ENCODE data around the gene ZNF44. TPM values are rescaled to one million over a fixed set of nuclear protein-coding genes. Genes with fewer than 3 reads are reported as not detected.

The ZNF44 gene
- total and polyA plus RNA-seq, 2 of the 13 experiments (the other 11 are each of a cell fraction or from before 2014, with no cell fraction given), result 6.9 to 15.7 TPM

- TF ChIP-seq ZNF318 (CRISPR knock-in tag; IDR thresholded peaks at IDR 0.05) (peak; percentile 38; the same call in 1 of the 2 replicates), HCFC1 (IDR thresholded peaks at IDR 0.05; ENCODE audit: low read depth, low read length) (no peak; the same call in 1 of the 2 replicates), AKAP8 (CRISPR knock-in tag; IDR thresholded peaks at IDR 0.05) (no peak), ZBED4 (CRISPR knock-in tag; IDR thresholded peaks at IDR 0.05; ENCODE audit: borderline replicate concordance) (peak; percentile 87; the same call in 1 of the 2 replicates), HDAC1 (CRISPR knock-in tag; IDR thresholded peaks at IDR 0.05) (peak; percentile 27; the same call in 1 of the 2 replicates), REXO4 (CRISPR knock-in tag; IDR thresholded peaks at IDR 0.05; ENCODE audit: borderline replicate concordance) (no peak), ZFX (CRISPR knock-in tag; IDR thresholded peaks at IDR 0.05; ENCODE audit: low read depth) (peak; percentile 76), ZNF790 (CRISPR knock-in tag; IDR thresholded peaks at IDR 0.05; ENCODE audit: borderline replicate concordance) (no peak; the same call in 1 of the 2 replicates), MXI1 (IDR thresholded peaks at IDR 0.05; ENCODE audit: borderline replicate concordance, low read depth, low read length) (peak; percentile 47; the same call in 1 of the 3 replicates), ZFY (CRISPR knock-in tag; IDR thresholded peaks at IDR 0.05) (peak; percentile 63), ZNF414 (CRISPR knock-in tag; IDR thresholded peaks at IDR 0.05) (peak; percentile 35; the same call in 1 of the 2 replicates), GLI4 (CRISPR knock-in tag; IDR thresholded peaks at IDR 0.05; ENCODE audit: borderline replicate concordance) (peak; percentile 64; the same call in 1 of the 2 replicates), THRA (CRISPR knock-in tag; IDR thresholded peaks at IDR 0.05; ENCODE audit: borderline replicate concordance) (0 out of 2 replicates have a peak, but pooled peaks have one; percentile 12)
These were observed at the start of gene ZNF44 (continued) for GRCh38 chr19:12294249-12295158.

Measured in HepG2 (cell line).